Adipocyte (in vitro differentiated cells): ENCODE measurements around the gene MYO1D.
"Not testable (repeated sequence)": the region's sequence is repeated elsewhere in the genome, so short reads cannot be mapped to it uniquely, and the experiment has no call there.

ENCODE experiments used
- DNase-seq: peaks from one replicate; pipeline ENCODE4 v3.0.0-alpha.2; 2015; ENCODE audit warnings: low read depth
- H3K27me3 ChIP-seq: replicated peaks from 2 replicates; pipeline ENCODE4 v1.7.0; 2013; ENCODE audit warnings: mild to moderate bottlenecking, low read length, moderate library complexity; ENCODE audit not compliant: control insufficient read depth, insufficient read depth
- H3K36me3 ChIP-seq: 2 replicates; pipeline ENCODE4 v1.7.0; 2013; ENCODE audit warnings: low read length, mild to moderate bottlenecking, moderate library complexity; ENCODE audit not compliant: control insufficient read depth, insufficient read depth, severe bottlenecking
- H3K4me1 ChIP-seq: 2 replicates; pipeline ENCODE4 v1.7.0; 2013; ENCODE audit warnings: mild to moderate bottlenecking, low read length, moderate library complexity; ENCODE audit not compliant: control insufficient read depth, insufficient read depth
- H3K4me3 ChIP-seq: 2 replicates; pipeline ENCODE4 v1.7.0; 2013; ENCODE audit warnings: mild to moderate bottlenecking, low read length, moderate library complexity
- H3K9ac ChIP-seq: 2 replicates; pipeline ENCODE4 v1.7.0; 2013; ENCODE audit warnings: mild to moderate bottlenecking, low read length, moderate library complexity
- H3K9me3 ChIP-seq: 2 replicates; pipeline ENCODE4 v1.7.0; 2013; ENCODE audit warnings: mild to moderate bottlenecking, low read length, moderate library complexity; ENCODE audit not compliant: control insufficient read depth

The MYO1D gene

GRCh38 chr17:32746698-32747097 is 130.2 kb downstream of the MYO1D start:
- Histone ChIP-seq H3K4me1 (peaks cover 25% of the 10 kb centered on the region), H3K27me3 (no peaks in the 10 kb centered on the region), H3K9ac (no peak overlapping the region), H3K9me3 (no peaks in the 10 kb centered on the region), H3K36me3 (peaks cover 38% of the 10 kb centered on the region), H3K4me3 (no peak overlapping the region)
- peak; percentile 19 for DNase-seq

- Histone ChIP-seq H3K9ac (no peak overlapping the region), H3K4me1 (peaks cover 29% of the 10 kb centered on the region), H3K4me3 (no peak overlapping the region), H3K27me3 (no peaks in the 10 kb centered on the region), H3K36me3 (peaks cover 38% of the 10 kb centered on the region), H3K9me3 (no peaks in the 10 kb centered on the region)
- no peak for DNase-seq
Measured at GRCh38 chr17:32746280-32746679, 130.6 kb downstream of the MYO1D start.

- Histone ChIP-seq H3K4me3 (no peak overlapping the region), H3K4me1 (peaks cover 47% of the 10 kb centered on the region), H3K36me3 (peaks cover 40% of the 10 kb centered on the region), H3K27me3 (no peaks in the 10 kb centered on the region), H3K9me3 (no peaks in the 10 kb centered on the region), H3K9ac (no peak overlapping the region)
- DNase-seq = no peak
Measured at GRCh38 chr17:32742681-32743538, 134.0 kb downstream of the MYO1D start.

GRCh38 chr17:32741381-32741780 is 135.5 kb downstream of the MYO1D start:
- Histone ChIP-seq H3K27me3 (no peaks in the 10 kb centered on the region), H3K36me3 (peaks cover 48% of the 10 kb centered on the region), H3K9me3 (no peaks in the 10 kb centered on the region), H3K4me3 (no peak overlapping the region), H3K4me1 (peaks cover 39% of the 10 kb centered on the region), H3K9ac (peak overlapping the region; percentile 64)
- no peak for DNase-seq

GRCh38 chr17:32739722-32740121 is 137.2 kb downstream of the MYO1D start:
- Histone ChIP-seq H3K27me3 (no peaks in the 10 kb centered on the region), H3K9ac (peak overlapping the region; percentile 64), H3K4me1 (peaks cover 35% of the 10 kb centered on the region), H3K36me3 (peaks cover 48% of the 10 kb centered on the region), H3K9me3 (no peaks in the 10 kb centered on the region), H3K4me3 (peak overlapping the region; percentile 20)
- no peak for DNase-seq

- not testable (repeated sequence) for H3K9ac ChIP-seq, H3K4me3 ChIP-seq, H3K27me3 ChIP-seq, H3K9me3 ChIP-seq, DNase-seq
- H3K4me1 ChIP-seq = peaks cover 35% of the 10 kb centered on the region
- H3K36me3 ChIP-seq = peaks cover 47% of the 10 kb centered on the region
Measured at GRCh38 chr17:32739151-32739550, 137.8 kb downstream of the MYO1D start.

- H3K9ac ChIP-seq = no peak overlapping the region
- H3K27me3 ChIP-seq = no peaks in the 10 kb centered on the region
- no peak for DNase-seq
- H3K4me1 ChIP-seq = no peaks in the 10 kb centered on the region
- H3K4me3 ChIP-seq = no peak overlapping the region
- no peaks in the 10 kb centered on the region for H3K9me3 ChIP-seq
- peaks cover 45% of the 10 kb centered on the region for H3K36me3 ChIP-seq
Measured at GRCh38 chr17:32733401-32733800, 143.5 kb downstream of the MYO1D start.

- peaks cover 43% of the 10 kb centered on the region for H3K36me3 ChIP-seq
- H3K9ac ChIP-seq = no peak overlapping the region
- no peaks in the 10 kb centered on the region for H3K4me1 ChIP-seq
- no peak for DNase-seq
- H3K9me3 ChIP-seq = no peaks in the 10 kb centered on the region
- no peaks in the 10 kb centered on the region for H3K27me3 ChIP-seq
- H3K4me3 ChIP-seq = no peak overlapping the region
Measured at GRCh38 chr17:32732900-32733299, 144.0 kb downstream of the MYO1D start.

GRCh38 chr17:32732296-32732642 is 144.7 kb downstream of the MYO1D start:
- Histone ChIP-seq H3K9ac (no peak overlapping the region), H3K4me1 (no peaks in the 10 kb centered on the region), H3K36me3 (peaks cover 37% of the 10 kb centered on the region), H3K9me3 (no peaks in the 10 kb centered on the region), H3K4me3 (no peak overlapping the region), H3K27me3 (no peaks in the 10 kb centered on the region)
- no peak for DNase-seq

- Histone ChIP-seq H3K36me3 (peaks cover 37% of the 10 kb centered on the region), H3K9me3 (no peaks in the 10 kb centered on the region), H3K9ac (no peak overlapping the region), H3K4me3 (no peak overlapping the region), H3K27me3 (no peaks in the 10 kb centered on the region), H3K4me1 (no peaks in the 10 kb centered on the region)
- DNase-seq = no peak
Measured at GRCh38 chr17:32731556-32732295, 145.2 kb downstream of the MYO1D start.

- peaks cover 2% of the 10 kb centered on the region for H3K9me3 ChIP-seq
- H3K36me3 ChIP-seq = peaks cover 26% of the 10 kb centered on the region
- no peak overlapping the region for H3K4me3 ChIP-seq
Measured at GRCh38 chr17:32727681-32728080, 149.2 kb downstream of the MYO1D start.

More at GRCh38 chr17:32727681-32728080, 149.2 kb downstream of the MYO1D start:
- Histone ChIP-seq H3K27me3 (no peaks in the 10 kb centered on the region), H3K9ac (no peak overlapping the region), H3K4me1 (no peaks in the 10 kb centered on the region)
- no peak for DNase-seq
